MCF 10A (cell line): ENCODE data around the gene USP17L5. TPM values are rescaled to one million over a fixed set of nuclear protein-coding genes. Genes with fewer than 3 reads are reported as not detected.
"Not testable (repeated sequence)": the region's sequence is repeated elsewhere in the genome, so short reads cannot be mapped to it uniquely, and the experiment has no call there.

Experiments used
- BruUV-seq: library from RNA; stranded (reverse); fragments of 400-500 nt; replicated peaks from 2 replicates; lab custom pipeline; 2021; lab: Mats Ljungman, UMichigan
- CTCF ChIA-PET: fragments of 300-600 bp; sonication (Branson Sonifier 250); formaldehyde crosslinking; extraction: SDS; loops from one replicate; lab custom pipeline; 2021; ENCODE audit warnings: antibody characterized with exemption, inconsistent platforms; lab: Yijun Ruan, JAX
- POLR2A ChIA-PET: fragments of 300-600, 350-650 bp; sonication (Branson Sonifier 250); formaldehyde crosslinking; extraction: SDS; loops from one replicate; lab custom pipeline; 2020; ENCODE audit warnings: antibody characterized with exemption, inconsistent platforms; lab: Yijun Ruan, JAX
- DNase-seq: peaks from one replicate; pipeline ENCODE4 v3.0.0-alpha.2; 2018; ENCODE audit not compliant: unreplicated experiment
- H3K27ac Mint-ChIP-seq: one replicate; pipeline ENCODE4 v1.8.0; 2022; ENCODE audit warnings: mild to moderate bottlenecking, low read depth, mixed read lengths; ENCODE audit not compliant: unreplicated experiment
- H3K27me3 Mint-ChIP-seq: one replicate; pipeline ENCODE4 v1.8.0; 2022; ENCODE audit warnings: mixed read lengths; ENCODE audit not compliant: insufficient read depth, unreplicated experiment
- H3K36me3 Mint-ChIP-seq: one replicate; pipeline ENCODE4 v1.8.0; 2022; ENCODE audit warnings: mild to moderate bottlenecking, moderate library complexity, mixed read lengths; ENCODE audit not compliant: insufficient read depth, unreplicated experiment
- H3K4me1 Mint-ChIP-seq: one replicate; pipeline ENCODE4 v1.8.0; 2022; ENCODE audit warnings: mixed read lengths; ENCODE audit not compliant: insufficient read depth, unreplicated experiment
- H3K4me3 Mint-ChIP-seq: one replicate; pipeline ENCODE4 v1.8.0; 2022; ENCODE audit warnings: mild to moderate bottlenecking, moderate library complexity, mixed read lengths; ENCODE audit not compliant: unreplicated experiment
- H3K9me3 Mint-ChIP-seq: one replicate; pipeline ENCODE4 v1.8.0; 2022; ENCODE audit warnings: mixed read lengths; ENCODE audit not compliant: unreplicated experiment
- intact Hi-C: fragments of 100-400 bp; cut with micrococcal nuclease; formaldehyde crosslinking; loops from 2 replicates; pipeline ENCODE4 v1.14.1; 2022
- total RNA-seq: library from RNA; stranded (reverse); gene quantifications from 2 replicates; pipeline ENCODE4 v1.2.3, GENCODE V29; 2022
- TF ChIP-seq, protein P1 (sequence below): fragments of 200-600 bp; IDR thresholded peaks from one replicate; pipeline ENCODE4 v1.8.0; 2022; ENCODE audit warnings: antibody characterized with exemption, mild to moderate bottlenecking; ENCODE audit not compliant: unreplicated experiment

USP17L5 gene
- total RNA-seq, 1 experiment from 2014 or later = not detected

DNA sequence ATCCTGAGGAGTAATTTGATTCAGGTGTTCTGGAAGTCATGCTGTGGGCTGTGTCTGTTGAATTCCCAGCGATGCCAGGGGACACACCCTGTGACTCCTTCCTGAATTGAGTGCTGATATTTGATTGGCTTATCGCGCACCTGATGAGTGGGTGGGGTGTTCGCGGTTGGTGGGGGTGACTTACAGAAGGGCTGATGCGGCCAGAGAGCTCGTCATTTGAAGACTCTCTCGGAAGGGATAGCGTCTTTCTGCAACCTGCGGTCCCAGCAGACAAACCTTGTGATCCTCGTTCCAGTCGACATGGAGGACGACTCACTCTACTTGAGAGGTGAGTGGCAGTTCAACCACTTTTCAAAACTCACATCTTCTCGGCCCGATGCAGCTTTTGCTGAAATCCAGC lies 23.6 kb downstream of the USP17L5 start, which contains the start of gene USP17L30:
Gene USP17L30 (plus strand): TSS at position 301 of the 400 bp plus-strand sequence. CDS start 0 bp downstream, at position 301.
- H3K27ac Mint-ChIP-seq, DNase-seq, H3K27me3 Mint-ChIP-seq, intact Hi-C loops, H3K4me1 Mint-ChIP-seq, H3K4me3 Mint-ChIP-seq, H3K36me3 Mint-ChIP-seq, CTCF ChIA-PET, H3K9me3 Mint-ChIP-seq, BruUV-seq, POLR2A ChIA-PET: not testable (repeated sequence)

DNA sequence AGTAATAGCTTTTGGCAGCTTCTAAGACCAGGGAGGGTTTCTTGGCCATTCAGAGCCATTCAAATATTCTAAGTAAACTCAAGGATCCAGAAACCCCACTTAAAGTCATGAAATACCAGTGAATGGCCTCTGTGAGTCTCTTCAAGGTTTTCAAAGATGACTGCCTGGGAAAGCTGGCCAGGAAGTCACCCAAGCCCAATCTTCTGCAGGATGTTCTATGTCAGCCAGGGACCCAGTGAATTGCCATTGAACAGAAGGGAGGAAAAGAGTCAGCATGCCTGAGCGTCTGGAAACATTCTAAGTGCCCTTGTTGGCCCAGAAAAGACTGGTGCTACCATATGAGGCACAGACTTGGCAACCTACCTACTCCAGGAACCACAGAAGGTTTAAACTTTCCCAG lies 40.7 kb downstream of the USP17L5 start:
- intact Hi-C loops, CTCF ChIA-PET, POLR2A ChIA-PET, DNase-seq, H3K27me3 Mint-ChIP-seq, BruUV-seq, H3K27ac Mint-ChIP-seq, H3K4me1 Mint-ChIP-seq, H3K4me3 Mint-ChIP-seq, H3K9me3 Mint-ChIP-seq, H3K36me3 Mint-ChIP-seq: not testable (repeated sequence)

DNA sequence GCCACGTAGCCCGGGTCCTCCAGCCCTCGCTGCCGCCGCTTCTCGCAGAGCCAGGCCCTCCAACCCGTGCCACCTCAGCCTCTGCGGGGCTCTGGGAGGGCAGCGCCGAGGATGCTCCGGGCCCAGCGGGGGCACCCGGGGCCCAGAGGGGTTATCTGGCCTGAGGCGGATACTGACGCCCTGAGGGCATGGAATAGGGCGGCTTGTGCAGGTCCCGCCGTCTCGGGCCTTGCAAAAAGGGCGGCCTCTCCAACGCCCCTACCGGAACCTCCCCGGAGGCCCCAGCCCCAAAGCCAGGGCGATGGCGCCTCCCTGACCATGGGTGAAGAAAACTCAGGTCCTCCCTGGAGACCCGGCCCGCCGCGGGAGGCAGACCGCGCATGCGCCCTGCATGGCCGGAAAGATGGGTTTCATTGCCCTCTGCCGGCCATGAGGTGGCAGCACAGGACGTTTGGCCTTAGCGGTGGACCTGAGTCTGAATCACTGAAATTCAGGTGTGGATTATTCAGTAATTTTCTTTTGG lies 41.9 kb downstream of the USP17L5 start:
- intact Hi-C loops, H3K4me3 Mint-ChIP-seq, DNase-seq, H3K27ac Mint-ChIP-seq, BruUV-seq, H3K36me3 Mint-ChIP-seq, H3K9me3 Mint-ChIP-seq, CTCF ChIA-PET, H3K27me3 Mint-ChIP-seq, H3K4me1 Mint-ChIP-seq, POLR2A ChIA-PET: not testable (repeated sequence)

DNA sequence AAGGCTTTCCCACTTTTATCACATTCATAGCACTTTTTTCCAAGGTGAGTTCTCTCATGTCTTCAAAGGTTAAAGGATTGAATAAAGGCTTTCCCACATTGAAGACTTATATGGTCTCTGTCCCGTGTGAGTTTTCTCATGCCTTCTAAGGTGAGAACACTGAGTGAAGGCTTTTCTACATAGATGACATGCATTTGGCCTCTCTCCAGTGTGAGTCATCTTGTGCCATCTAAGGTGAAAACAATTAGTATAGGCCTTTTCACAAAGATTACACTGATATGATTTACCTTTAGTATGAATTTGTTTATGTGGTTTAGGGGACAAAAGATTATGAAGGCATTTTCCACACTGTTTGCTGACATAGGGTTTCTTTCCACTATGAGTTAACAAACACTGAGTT lies 44.9 kb downstream of the USP17L5 start:
- no peaks in the 10 kb centered on the region for H3K9me3 Mint-ChIP-seq
- peak; percentile 10 for DNase-seq
- no peaks in the 10 kb centered on the region for H3K27me3 Mint-ChIP-seq
- BruUV-seq = no TSS peak
- CTCF ChIA-PET = no interaction called here
- H3K4me3 Mint-ChIP-seq = no peak overlapping the region
- no peaks in the 10 kb centered on the region for H3K4me1 Mint-ChIP-seq
- TF ChIP-seq, protein P1, sequence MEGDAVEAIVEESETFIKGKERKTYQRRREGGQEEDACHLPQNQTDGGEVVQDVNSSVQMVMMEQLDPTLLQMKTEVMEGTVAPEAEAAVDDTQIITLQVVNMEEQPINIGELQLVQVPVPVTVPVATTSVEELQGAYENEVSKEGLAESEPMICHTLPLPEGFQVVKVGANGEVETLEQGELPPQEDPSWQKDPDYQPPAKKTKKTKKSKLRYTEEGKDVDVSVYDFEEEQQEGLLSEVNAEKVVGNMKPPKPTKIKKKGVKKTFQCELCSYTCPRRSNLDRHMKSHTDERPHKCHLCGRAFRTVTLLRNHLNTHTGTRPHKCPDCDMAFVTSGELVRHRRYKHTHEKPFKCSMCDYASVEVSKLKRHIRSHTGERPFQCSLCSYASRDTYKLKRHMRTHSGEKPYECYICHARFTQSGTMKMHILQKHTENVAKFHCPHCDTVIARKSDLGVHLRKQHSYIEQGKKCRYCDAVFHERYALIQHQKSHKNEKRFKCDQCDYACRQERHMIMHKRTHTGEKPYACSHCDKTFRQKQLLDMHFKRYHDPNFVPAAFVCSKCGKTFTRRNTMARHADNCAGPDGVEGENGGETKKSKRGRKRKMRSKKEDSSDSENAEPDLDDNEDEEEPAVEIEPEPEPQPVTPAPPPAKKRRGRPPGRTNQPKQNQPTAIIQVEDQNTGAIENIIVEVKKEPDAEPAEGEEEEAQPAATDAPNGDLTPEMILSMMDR = no peak
- POLR2A ChIA-PET = no interaction called here
- intact Hi-C loops = no loop called here
- no peaks in the 10 kb centered on the region for H3K36me3 Mint-ChIP-seq
- no peak overlapping the region for H3K27ac Mint-ChIP-seq

DNA sequence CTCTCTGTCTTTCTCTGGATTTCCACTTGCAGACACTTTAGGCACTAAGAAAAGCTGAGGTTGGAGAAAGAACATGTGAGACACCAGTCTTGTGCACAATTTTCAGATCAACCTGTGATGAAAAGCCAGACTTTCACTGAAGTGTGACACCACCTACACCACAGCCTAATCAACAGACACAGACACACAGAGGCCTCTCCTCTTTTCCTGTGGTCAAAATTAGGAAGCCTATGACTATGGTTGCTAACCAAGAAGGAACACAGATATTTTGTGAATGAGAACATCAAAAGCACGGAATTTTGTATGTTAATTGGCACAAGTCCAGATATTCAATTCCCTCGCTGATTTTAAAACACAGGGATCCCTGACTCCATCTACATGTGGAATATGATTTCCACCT lies 49.8 kb downstream of the USP17L5 start:
- intact Hi-C loops, H3K27ac Mint-ChIP-seq, H3K9me3 Mint-ChIP-seq, H3K27me3 Mint-ChIP-seq, H3K4me1 Mint-ChIP-seq, H3K4me3 Mint-ChIP-seq, POLR2A ChIA-PET, BruUV-seq, DNase-seq, H3K36me3 Mint-ChIP-seq, CTCF ChIA-PET: not testable (repeated sequence)

Other genes starting within 250 kb of the USP17L5 start
- not detected in 2 replicates for gene FAM90A26, start 169.0 kb upstream of the USP17L5 start, total RNA-seq
- gene USP17L10, start 128.7 kb upstream of the USP17L5 start, total RNA-seq = not detected in 2 replicates
- not detected in 2 replicates for gene USP17L11, start 124.0 kb upstream of the USP17L5 start, total RNA-seq
- not detected in 2 replicates for gene USP17L12, start 119.3 kb upstream of the USP17L5 start, total RNA-seq
- gene USP17L13, start 114.5 kb upstream of the USP17L5 start, total RNA-seq = not detected in 2 replicates
- not detected in 2 replicates for gene USP17L15, start 105.0 kb upstream of the USP17L5 start, total RNA-seq
- gene USP17L17, start 95.5 kb upstream of the USP17L5 start, total RNA-seq = not detected in 2 replicates
- not detected in 2 replicates for gene USP17L18, start 90.8 kb upstream of the USP17L5 start, total RNA-seq
- gene USP17L19, start 86.0 kb upstream of the USP17L5 start, total RNA-seq = not detected in 2 replicates
- gene USP17L20, start 81.3 kb upstream of the USP17L5 start, total RNA-seq = not detected in 2 replicates
- gene USP17L21, start 76.5 kb upstream of the USP17L5 start, total RNA-seq = not detected in 2 replicates
- not detected in 2 replicates for gene USP17L22, start 71.8 kb upstream of the USP17L5 start, total RNA-seq
- not detected in 2 replicates for gene USP17L24, start 14.2 kb upstream of the USP17L5 start, total RNA-seq
- gene USP17L25, start 9.5 kb upstream of the USP17L5 start, total RNA-seq = not detected in 2 replicates
- not detected in 2 replicates for gene USP17L26, start 4.7 kb upstream of the USP17L5 start, total RNA-seq
- not detected in 2 replicates for gene USP17L27, start 4.7 kb downstream of the USP17L5 start, total RNA-seq
- gene USP17L28, start 9.5 kb downstream of the USP17L5 start, total RNA-seq = not detected in 2 replicates
- not detected in 2 replicates for gene USP17L29, start 14.2 kb downstream of the USP17L5 start, total RNA-seq
- not detected in 2 replicates for gene USP17L30, start 23.7 kb downstream of the USP17L5 start, total RNA-seq
- not detected in 2 replicates for gene DEFB131A, start 105.0 kb downstream of the USP17L5 start, total RNA-seq